Nephron progenitor cell (in vitro differentiated cells): ENCODE data around the gene ACKR4.
"Not testable (repeated sequence)": the region's sequence is repeated elsewhere in the genome, so short reads cannot be mapped to it uniquely, and the experiment has no call there.

Experiments
- DNase-seq: peaks from one replicate; pipeline ENCODE4 v3.0.0; 2021
- H3K27ac Mint-ChIP-seq: 2 replicates; pipeline ENCODE4 v1.8.0; 2021; ENCODE audit warnings: mild to moderate bottlenecking, moderate library complexity, mixed read lengths
- H3K27me3 Mint-ChIP-seq: 2 replicates; pipeline ENCODE4 v1.8.0; 2021; ENCODE audit warnings: mild to moderate bottlenecking, low read depth, mixed read lengths; ENCODE audit not compliant: poor library complexity
- H3K36me3 Mint-ChIP-seq: 2 replicates; pipeline ENCODE4 v1.8.0; 2021; ENCODE audit warnings: low read depth, mixed read lengths
- H3K4me1 Mint-ChIP-seq: 2 replicates; pipeline ENCODE4 v1.8.0; 2021; ENCODE audit warnings: mixed read lengths
- H3K4me3 Mint-ChIP-seq: 2 replicates; pipeline ENCODE4 v1.8.0; 2021; ENCODE audit warnings: mild to moderate bottlenecking, moderate library complexity, mixed read lengths
- H3K9me3 Mint-ChIP-seq: 2 replicates; pipeline ENCODE4 v1.8.0; 2021; ENCODE audit warnings: mild to moderate bottlenecking, moderate library complexity, mixed read lengths
- CTCF ChIP-seq: fragments of 200-600 bp; sonication (generic); IDR thresholded peaks from 2 replicates; pipeline ENCODE4 v1.5.0; 2021; ENCODE audit warnings: antibody characterized with exemption

Gene ACKR4

GRCh38 chr3:132554437-132554836, 42.6 kb upstream of the ACKR4 start:
- Mint-ChIP-seq H3K27me3 (peaks cover 3% of the 10 kb centered on the region), H3K27ac (no peak overlapping the region), H3K4me1 (peaks cover 4% of the 10 kb centered on the region), H3K36me3 (peaks cover 4% of the 10 kb centered on the region), H3K9me3 (no peaks in the 10 kb centered on the region), H3K4me3 (no peak overlapping the region)
- DNase-seq, result no peak
- TF ChIP-seq CTCF, result no peak

- Mint-ChIP-seq H3K9me3 (no peaks in the 10 kb centered on the region), H3K36me3 (peaks cover 5% of the 10 kb centered on the region), H3K27ac (peak overlapping the region; percentile 4), H3K4me3 (no peak overlapping the region), H3K27me3 (peaks cover 3% of the 10 kb centered on the region), H3K4me1 (peaks cover 4% of the 10 kb centered on the region)
- TF ChIP-seq CTCF, result no peak
- no peak for DNase-seq
These were observed 41.6 kb upstream of the ACKR4 start for GRCh38 chr3:132555306-132556035.

- peak overlapping the region; percentile 4 for H3K27ac Mint-ChIP-seq
- not testable (repeated sequence) for H3K36me3 Mint-ChIP-seq, H3K9me3 Mint-ChIP-seq, H3K4me3 Mint-ChIP-seq, H3K27me3 Mint-ChIP-seq, DNase-seq, H3K4me1 Mint-ChIP-seq
These were observed 41.1 kb upstream of the ACKR4 start for GRCh38 chr3:132556036-132556386.

- no peak overlapping the region for H3K4me3 Mint-ChIP-seq
- no peak for TF ChIP-seq CTCF
- H3K27ac Mint-ChIP-seq, result no peak overlapping the region
- H3K27me3 Mint-ChIP-seq, result peaks cover 3% of the 10 kb centered on the region
- H3K4me1 Mint-ChIP-seq, result peaks cover 4% of the 10 kb centered on the region
- no peak for DNase-seq
- H3K9me3 Mint-ChIP-seq, result no peaks in the 10 kb centered on the region
- H3K36me3 Mint-ChIP-seq, result peaks cover 13% of the 10 kb centered on the region
These were observed 40.4 kb upstream of the ACKR4 start for GRCh38 chr3:132556508-132557159.

- Mint-ChIP-seq H3K27me3 (no peaks in the 10 kb centered on the region), H3K9me3 (peaks cover 4% of the 10 kb centered on the region), H3K27ac (no peak overlapping the region), H3K4me3 (no peak overlapping the region), H3K36me3 (peaks cover 29% of the 10 kb centered on the region), H3K4me1 (peaks cover 4% of the 10 kb centered on the region)
- DNase-seq, result no peak
- no peak for TF ChIP-seq CTCF
These were observed 36.1 kb upstream of the ACKR4 start for GRCh38 chr3:132561003-132561402.

- peaks cover 29% of the 10 kb centered on the region for H3K36me3 Mint-ChIP-seq
- no peaks in the 10 kb centered on the region for H3K27me3 Mint-ChIP-seq
- H3K4me3 Mint-ChIP-seq, result no peak overlapping the region
- no peaks in the 10 kb centered on the region for H3K4me1 Mint-ChIP-seq
- no peak for TF ChIP-seq CTCF
- no peak for DNase-seq
- peaks cover 4% of the 10 kb centered on the region for H3K9me3 Mint-ChIP-seq
- H3K27ac Mint-ChIP-seq, result no peak overlapping the region
These were observed 33.5 kb upstream of the ACKR4 start for GRCh38 chr3:132563420-132564069.
